NCI-H2227 (cell line): ENCODE measurements around the gene FBXO44.
A peak's percentile ranks its signal among the peaks of the same experiment; 100 is the strongest.

Experiments
- DNase-seq: peaks from one replicate; lab custom pipeline; 2025; ENCODE audit not compliant: unreplicated experiment; lab: John Stamatoyannopoulos, UW

FBXO44 gene

GRCh38 chr1:11706292-11706691, 51.6 kb downstream of the FBXO44 start:
- DNase-seq = no peak

GRCh38 chr1:11707621-11708276, 53.1 kb downstream of the FBXO44 start:
- peak; percentile 41 for DNase-seq

GRCh38 chr1:11708554-11709350, 54.1 kb downstream of the FBXO44 start:
- no peak for DNase-seq

- DNase-seq = no peak
Observed at GRCh38 chr1:11711490-11711889, 56.8 kb downstream of the FBXO44 start.

- no peak for DNase-seq
Observed at GRCh38 chr1:11712285-11712684, 57.6 kb downstream of the FBXO44 start.
